Measurements from ENCODE around the gene PREP.

PREP gene

DNA sequence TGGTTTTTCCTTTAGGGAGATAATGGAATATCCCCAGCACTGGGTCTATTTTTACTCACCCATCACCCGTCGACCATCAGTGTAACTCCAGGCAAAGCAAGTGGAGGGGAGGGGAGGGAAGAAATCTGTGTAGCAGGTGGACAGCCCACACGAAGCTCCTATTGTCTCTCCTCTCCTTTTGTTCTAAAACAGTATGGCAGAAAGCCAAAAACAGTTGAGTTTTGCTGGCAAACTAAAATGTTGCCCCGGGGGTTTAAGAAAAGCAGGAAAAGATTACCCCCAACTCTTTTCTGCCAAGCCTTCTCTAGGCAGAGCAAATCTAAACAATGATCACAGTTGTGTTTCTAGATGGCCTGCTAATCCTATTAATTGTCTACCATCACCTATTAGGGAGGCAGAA is 89.7 kb downstream of the PREP start:
- WGBS (ENCODE audit: extremely low coverage, insufficient coverage, low lambda C conversion rate), result no CpG with 5 or more reads among the region's 4 CpGs
- no peak for DNase-seq

DNA sequence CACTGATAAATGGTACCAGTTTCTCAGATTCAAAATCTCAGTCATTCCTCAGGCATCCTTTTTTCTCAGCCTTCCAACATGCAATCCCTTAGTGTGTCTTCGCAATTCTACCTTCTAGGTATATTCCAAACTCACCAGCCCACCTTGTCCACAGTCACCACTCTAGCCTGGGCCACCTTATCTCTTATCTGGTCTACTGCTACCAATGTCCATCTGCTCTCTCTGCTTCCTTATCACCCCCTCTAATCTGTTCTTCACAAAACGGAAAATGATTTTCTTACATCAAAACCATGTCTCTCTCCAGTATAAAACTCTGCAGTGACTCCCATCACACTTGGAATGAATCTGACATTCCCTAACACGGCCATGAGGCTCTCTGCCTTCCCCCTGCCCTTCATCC is 91.9 kb downstream of the PREP start:
- WGBS (ENCODE audit: extremely low coverage, insufficient coverage, low lambda C conversion rate), result no CpG with 5 or more reads among the region's 3 CpGs
- Histone ChIP-seq H4K8ac (ENCODE audit: low read depth, low read length) (no peak overlapping the region), H3K79me2 (ENCODE audit: control insufficient read depth, insufficient read depth, low read length) (no peaks in the 10 kb centered on the region)

More for the DNA sequence above, 89.7 kb downstream of the PREP start:
- Histone ChIP-seq H2AK5ac (ENCODE audit: low read length) (no peak overlapping the region), H4K5ac (ENCODE audit: low read length) (no peak overlapping the region), H2BK120ac (ENCODE audit: low read depth, low read length) (no peak overlapping the region), H3K4me1 (ENCODE audit: control insufficient read depth, low read depth, low read length) (no peaks in the 10 kb centered on the region), H3K79me1 (ENCODE audit: low read length) (no peaks in the 10 kb centered on the region), H3K9ac (ENCODE audit: low read length) (no peak overlapping the region), H3K18ac (ENCODE audit: low read length) (no peak overlapping the region), H3K79me2 (ENCODE audit: control insufficient read depth, insufficient read depth, low read length) (no peaks in the 10 kb centered on the region), H3K4ac (ENCODE audit: low read depth, low read length) (no peak overlapping the region), H3K27ac (ENCODE audit: low read depth, low read length) (no peak overlapping the region), H3K56ac (ENCODE audit: low read length) (no peak overlapping the region), H3K27me3 (ENCODE audit: insufficient read depth, low read length, poor library complexity) (no peaks in the 10 kb centered on the region), H3K23ac (ENCODE audit: low read length) (no peak overlapping the region), H2BK15ac (replicated peaks; ENCODE audit: low read depth) (no peak overlapping the region), H3K36me3 (ENCODE audit: control insufficient read depth, insufficient read depth, low read length) (no peaks in the 10 kb centered on the region), H4K8ac (ENCODE audit: low read depth, low read length) (no peak overlapping the region), H3K4me3 (ENCODE audit: low read length) (no peak overlapping the region), H2BK5ac (ENCODE audit: low read length) (no peak overlapping the region), H3K4me2 (ENCODE audit: low read length) (no peak overlapping the region)

DNA sequence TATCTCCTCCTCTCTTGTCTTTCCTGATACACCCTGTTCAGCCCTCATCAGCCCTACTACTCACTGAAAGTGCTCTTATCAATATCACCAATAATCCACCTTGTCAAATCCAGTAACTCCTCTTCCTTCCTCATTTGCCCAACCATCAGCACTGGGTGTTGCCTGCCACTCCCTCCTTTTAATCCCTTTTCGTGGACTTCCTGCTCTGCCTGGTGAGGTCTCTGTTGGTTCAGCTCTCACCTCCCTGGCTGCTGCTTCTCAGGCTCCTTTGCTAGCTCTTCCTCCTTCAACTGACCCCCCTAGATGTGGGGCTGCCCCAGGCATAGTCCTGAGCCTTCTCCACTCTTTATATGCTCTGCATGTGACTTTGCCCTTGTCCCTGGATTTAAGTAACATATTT is 92.5 kb downstream of the PREP start:
- no peaks in the 10 kb centered on the region for H3K4me1 ChIP-seq (ENCODE audit: control insufficient read depth, low read depth, low read length)
- no peaks in the 10 kb centered on the region for H3K27me3 ChIP-seq (ENCODE audit: insufficient read depth, low read length, poor library complexity)
- no peak overlapping the region for H2AK5ac ChIP-seq (ENCODE audit: low read length)
- H2BK120ac ChIP-seq (ENCODE audit: low read depth, low read length), result no peak overlapping the region
- H3K4ac ChIP-seq (ENCODE audit: low read depth, low read length), result no peak overlapping the region
- no peaks in the 10 kb centered on the region for H3K79me2 ChIP-seq (ENCODE audit: control insufficient read depth, insufficient read depth, low read length)
- H2BK15ac ChIP-seq (replicated peaks; ENCODE audit: low read depth), result no peak overlapping the region
- H3K23ac ChIP-seq (ENCODE audit: low read length), result no peak overlapping the region
- WGBS (ENCODE audit: extremely low coverage, insufficient coverage, low lambda C conversion rate), result no CpG with 5 or more reads among the region's 1 CpG
- H3K56ac ChIP-seq (ENCODE audit: low read length), result no peak overlapping the region
- peak; percentile 14 for DNase-seq
- no peaks in the 10 kb centered on the region for H3K79me1 ChIP-seq (ENCODE audit: low read length)
- no peak overlapping the region for H3K4me2 ChIP-seq (ENCODE audit: low read length)
- H3K9ac ChIP-seq (ENCODE audit: low read length), result no peak overlapping the region
- no peak overlapping the region for H3K18ac ChIP-seq (ENCODE audit: low read length)
- no peak overlapping the region for H4K8ac ChIP-seq (ENCODE audit: low read depth, low read length)
- no peak overlapping the region for H2BK5ac ChIP-seq (ENCODE audit: low read length)
- no peak overlapping the region for H4K5ac ChIP-seq (ENCODE audit: low read length)
- no peak overlapping the region for H3K27ac ChIP-seq (ENCODE audit: low read depth, low read length)
- no peak overlapping the region for H3K4me3 ChIP-seq (ENCODE audit: low read length)
- H3K36me3 ChIP-seq (ENCODE audit: control insufficient read depth, insufficient read depth, low read length), result no peaks in the 10 kb centered on the region

More for the DNA sequence above, 91.9 kb downstream of the PREP start:
- no peak overlapping the region for H2BK5ac ChIP-seq (ENCODE audit: low read length)
- no peak overlapping the region for H3K9ac ChIP-seq (ENCODE audit: low read length)
- no peak overlapping the region for H2BK15ac ChIP-seq (replicated peaks; ENCODE audit: low read depth)
- no peak overlapping the region for H4K5ac ChIP-seq (ENCODE audit: low read length)
- H3K23ac ChIP-seq (ENCODE audit: low read length), result no peak overlapping the region
- no peak overlapping the region for H3K4me2 ChIP-seq (ENCODE audit: low read length)
- no peak overlapping the region for H3K18ac ChIP-seq (ENCODE audit: low read length)
- H3K27me3 ChIP-seq (ENCODE audit: insufficient read depth, low read length, poor library complexity), result no peaks in the 10 kb centered on the region
- H3K79me1 ChIP-seq (ENCODE audit: low read length), result no peaks in the 10 kb centered on the region
- no peaks in the 10 kb centered on the region for H3K36me3 ChIP-seq (ENCODE audit: control insufficient read depth, insufficient read depth, low read length)
- H2BK120ac ChIP-seq (ENCODE audit: low read depth, low read length), result no peak overlapping the region
- H3K27ac ChIP-seq (ENCODE audit: low read depth, low read length), result no peak overlapping the region
- H3K56ac ChIP-seq (ENCODE audit: low read length), result no peak overlapping the region
- DNase-seq, result no peak
- no peak overlapping the region for H2AK5ac ChIP-seq (ENCODE audit: low read length)
- no peaks in the 10 kb centered on the region for H3K4me1 ChIP-seq (ENCODE audit: control insufficient read depth, low read depth, low read length)
- H3K4me3 ChIP-seq (ENCODE audit: low read length), result no peak overlapping the region
- H3K4ac ChIP-seq (ENCODE audit: low read depth, low read length), result no peak overlapping the region

DNA sequence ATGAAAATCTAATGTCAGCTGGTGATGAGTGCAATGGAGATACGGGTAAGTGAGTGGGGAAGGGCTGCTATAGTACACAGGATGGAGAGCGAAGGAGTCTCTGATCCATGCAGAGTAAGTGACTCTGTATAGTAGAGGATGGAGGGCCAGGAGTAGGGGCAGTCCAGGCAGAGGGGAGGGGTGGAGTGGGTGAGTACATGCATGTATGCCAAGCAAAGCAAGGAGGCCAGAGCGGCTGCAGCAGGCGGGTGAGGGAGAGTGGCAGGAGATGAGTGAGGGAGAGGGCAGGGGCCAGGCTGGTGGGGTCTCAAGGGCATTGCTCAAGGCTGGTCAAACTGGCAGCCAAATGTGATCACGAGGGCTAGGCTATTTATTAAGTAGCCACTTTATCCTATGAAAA is 94.0 kb downstream of the PREP start:
- H4K5ac ChIP-seq (ENCODE audit: low read length), result no peak overlapping the region
- no peak overlapping the region for H2BK5ac ChIP-seq (ENCODE audit: low read length)
- no peak overlapping the region for H3K23ac ChIP-seq (ENCODE audit: low read length)
- H3K4ac ChIP-seq (ENCODE audit: low read depth, low read length), result no peak overlapping the region
- H3K56ac ChIP-seq (ENCODE audit: low read length), result no peak overlapping the region
- no peak overlapping the region for H3K4me2 ChIP-seq (ENCODE audit: low read length)
- no peaks in the 10 kb centered on the region for H3K4me1 ChIP-seq (ENCODE audit: control insufficient read depth, low read depth, low read length)
- no peak overlapping the region for H3K18ac ChIP-seq (ENCODE audit: low read length)
- H3K79me1 ChIP-seq (ENCODE audit: low read length), result no peaks in the 10 kb centered on the region
- H3K9ac ChIP-seq (ENCODE audit: low read length), result no peak overlapping the region
- no peak overlapping the region for H3K27ac ChIP-seq (ENCODE audit: low read depth, low read length)
- H4K8ac ChIP-seq (ENCODE audit: low read depth, low read length), result no peak overlapping the region
- H2BK120ac ChIP-seq (ENCODE audit: low read depth, low read length), result no peak overlapping the region
- no peak for DNase-seq
- no peak overlapping the region for H3K4me3 ChIP-seq (ENCODE audit: low read length)
- no peaks in the 10 kb centered on the region for H3K79me2 ChIP-seq (ENCODE audit: control insufficient read depth, insufficient read depth, low read length)
- no CpG with 5 or more reads among the region's 5 CpGs for WGBS (ENCODE audit: extremely low coverage, insufficient coverage, low lambda C conversion rate)
- H2AK5ac ChIP-seq (ENCODE audit: low read length), result no peak overlapping the region
- no peak overlapping the region for H2BK15ac ChIP-seq (replicated peaks; ENCODE audit: low read depth)
- no peaks in the 10 kb centered on the region for H3K36me3 ChIP-seq (ENCODE audit: control insufficient read depth, insufficient read depth, low read length)
- H3K27me3 ChIP-seq (ENCODE audit: insufficient read depth, low read length, poor library complexity), result no peaks in the 10 kb centered on the region

DNA sequence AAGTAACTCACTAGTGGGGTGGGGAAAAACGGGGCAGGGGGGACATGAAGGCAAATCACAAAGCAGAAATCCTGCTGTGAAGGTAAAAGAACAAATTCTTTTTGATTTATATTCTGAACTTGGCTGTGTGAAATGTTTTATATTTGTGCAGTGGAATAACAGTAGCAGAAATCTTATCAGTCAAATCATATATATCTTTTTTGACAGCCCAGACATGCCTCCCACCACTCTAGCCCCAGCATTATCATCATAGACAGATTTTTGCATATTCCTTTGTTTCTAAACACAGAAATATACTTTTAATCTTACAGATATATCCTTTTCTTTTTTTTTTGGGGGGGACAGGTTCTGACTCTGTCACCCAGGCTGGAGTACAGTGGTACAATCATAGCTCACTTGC is 97.4 kb downstream of the PREP start:
- no peaks in the 10 kb centered on the region for H3K36me3 ChIP-seq (ENCODE audit: control insufficient read depth, insufficient read depth, low read length)
- DNase-seq, result no peak
- no peak overlapping the region for H3K4me2 ChIP-seq (ENCODE audit: low read length)
- no peak overlapping the region for H2BK120ac ChIP-seq (ENCODE audit: low read depth, low read length)
- H2AK5ac ChIP-seq (ENCODE audit: low read length), result no peak overlapping the region
- no peak overlapping the region for H3K9ac ChIP-seq (ENCODE audit: low read length)
- no peak overlapping the region for H2BK15ac ChIP-seq (replicated peaks; ENCODE audit: low read depth)
- H3K18ac ChIP-seq (ENCODE audit: low read length), result no peak overlapping the region
- no peaks in the 10 kb centered on the region for H3K79me2 ChIP-seq (ENCODE audit: control insufficient read depth, insufficient read depth, low read length)
- no peak overlapping the region for H3K27ac ChIP-seq (ENCODE audit: low read depth, low read length)
- no peak overlapping the region for H4K5ac ChIP-seq (ENCODE audit: low read length)
- H3K4me1 ChIP-seq (ENCODE audit: control insufficient read depth, low read depth, low read length), result no peaks in the 10 kb centered on the region
- H3K4ac ChIP-seq (ENCODE audit: low read depth, low read length), result no peak overlapping the region
- H3K4me3 ChIP-seq (ENCODE audit: low read length), result no peak overlapping the region
- H3K56ac ChIP-seq (ENCODE audit: low read length), result no peak overlapping the region
- H3K27me3 ChIP-seq (ENCODE audit: insufficient read depth, low read length, poor library complexity), result no peaks in the 10 kb centered on the region
- no peaks in the 10 kb centered on the region for H3K79me1 ChIP-seq (ENCODE audit: low read length)
- no peak overlapping the region for H3K23ac ChIP-seq (ENCODE audit: low read length)
- H2BK5ac ChIP-seq (ENCODE audit: low read length), result no peak overlapping the region
- H4K8ac ChIP-seq (ENCODE audit: low read depth, low read length), result no peak overlapping the region
- no CpG with 5 or more reads among the region's 1 CpG for WGBS (ENCODE audit: extremely low coverage, insufficient coverage, low lambda C conversion rate)

DNA sequence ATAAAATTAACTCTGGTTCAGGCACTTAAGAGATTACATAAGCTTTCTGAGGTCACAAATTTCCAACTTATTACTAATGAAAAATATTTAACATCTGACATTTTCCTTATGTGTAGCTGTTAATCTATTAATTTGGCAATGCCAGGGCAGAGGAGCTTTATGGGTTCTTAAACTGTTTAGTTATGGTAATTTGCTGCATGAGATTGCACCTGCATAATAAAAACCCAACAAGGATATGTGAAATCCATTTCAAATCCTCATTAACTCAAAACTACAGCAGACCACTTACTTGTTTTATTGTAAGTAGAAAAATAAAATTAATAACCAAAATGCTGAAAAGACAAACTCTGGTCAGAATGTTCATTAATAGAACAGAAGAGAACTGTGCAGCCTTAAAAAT is 98.1 kb downstream of the PREP start:
- Histone ChIP-seq H3K9ac (ENCODE audit: low read length) (no peak overlapping the region), H3K18ac (ENCODE audit: low read length) (no peak overlapping the region), H3K4ac (ENCODE audit: low read depth, low read length) (no peak overlapping the region), H2BK120ac (ENCODE audit: low read depth, low read length) (no peak overlapping the region), H3K4me1 (ENCODE audit: control insufficient read depth, low read depth, low read length) (no peaks in the 10 kb centered on the region), H4K8ac (ENCODE audit: low read depth, low read length) (no peak overlapping the region), H3K79me1 (ENCODE audit: low read length) (no peaks in the 10 kb centered on the region), H3K27ac (ENCODE audit: low read depth, low read length) (no peak overlapping the region), H2BK5ac (ENCODE audit: low read length) (no peak overlapping the region), H2AK5ac (ENCODE audit: low read length) (no peak overlapping the region), H4K5ac (ENCODE audit: low read length) (no peak overlapping the region), H3K27me3 (ENCODE audit: insufficient read depth, low read length, poor library complexity) (no peaks in the 10 kb centered on the region), H3K4me2 (ENCODE audit: low read length) (no peak overlapping the region), H3K56ac (ENCODE audit: low read length) (no peak overlapping the region), H3K4me3 (ENCODE audit: low read length) (no peak overlapping the region), H3K36me3 (ENCODE audit: control insufficient read depth, insufficient read depth, low read length) (no peaks in the 10 kb centered on the region), H3K23ac (ENCODE audit: low read length) (no peak overlapping the region), H3K79me2 (ENCODE audit: control insufficient read depth, insufficient read depth, low read length) (no peaks in the 10 kb centered on the region), H2BK15ac (replicated peaks; ENCODE audit: low read depth) (no peak overlapping the region)
- no peak for DNase-seq

Data from mesendoderm (in vitro differentiated cells).